Stimulated activated naive CD8-positive, alpha-beta T cell treated with anti-CD3 and anti-CD28 coated beads, Interleukin-15, Interleukin-2, amounts not matched to agents 100 ng/mL and 50 ng/mL, for 24 hours (primary cell): Measurements from ENCODE around the gene TULP1.
"Not testable (repeated sequence)": the region's sequence is repeated elsewhere in the genome, so short reads cannot be mapped to it uniquely, and the experiment has no call there.

Source experiments
- H3K27ac Mint-ChIP-seq: one replicate; pipeline ENCODE4 v1.8.0; 2021; ENCODE audit warnings: mild to moderate bottlenecking, mixed read lengths
- H3K27me3 Mint-ChIP-seq: one replicate; pipeline ENCODE4 v1.8.0; 2021; ENCODE audit warnings: mixed read lengths
- H3K36me3 Mint-ChIP-seq: one replicate; pipeline ENCODE4 v1.8.0; 2021; ENCODE audit warnings: low read depth, mixed read lengths
- H3K4me1 Mint-ChIP-seq: one replicate; pipeline ENCODE4 v1.8.0; 2021; ENCODE audit warnings: low read depth, mixed read lengths
- H3K4me3 Mint-ChIP-seq: one replicate; pipeline ENCODE4 v1.8.0; 2021; ENCODE audit warnings: mild to moderate bottlenecking, mixed read lengths
- H3K9me3 Mint-ChIP-seq: one replicate; pipeline ENCODE4 v1.8.0; 2021; ENCODE audit warnings: mixed read lengths

Gene TULP1

GRCh38 chr6:35534407-35535170 lies 21.9 kb upstream of the TULP1 start:
- no peaks in the 10 kb centered on the region for H3K36me3 Mint-ChIP-seq
- no peaks in the 10 kb centered on the region for H3K9me3 Mint-ChIP-seq
- H3K27ac Mint-ChIP-seq = no peak overlapping the region
- no peak overlapping the region for H3K4me3 Mint-ChIP-seq
- H3K4me1 Mint-ChIP-seq = no peaks in the 10 kb centered on the region
- peaks cover 12% of the 10 kb centered on the region for H3K27me3 Mint-ChIP-seq

GRCh38 chr6:35533981-35534380 lies 21.3 kb upstream of the TULP1 start:
- peaks cover 12% of the 10 kb centered on the region for H3K27me3 Mint-ChIP-seq
- no peaks in the 10 kb centered on the region for H3K36me3 Mint-ChIP-seq
- H3K4me3 Mint-ChIP-seq = no peak overlapping the region
- H3K4me1 Mint-ChIP-seq = no peaks in the 10 kb centered on the region
- no peaks in the 10 kb centered on the region for H3K9me3 Mint-ChIP-seq
- H3K27ac Mint-ChIP-seq = no peak overlapping the region

- H3K9me3 Mint-ChIP-seq = no peaks in the 10 kb centered on the region
- H3K4me1 Mint-ChIP-seq = no peaks in the 10 kb centered on the region
- no peak overlapping the region for H3K27ac Mint-ChIP-seq
- peaks cover 12% of the 10 kb centered on the region for H3K27me3 Mint-ChIP-seq
- no peaks in the 10 kb centered on the region for H3K36me3 Mint-ChIP-seq
- no peak overlapping the region for H3K4me3 Mint-ChIP-seq
Observed at GRCh38 chr6:35532126-35532525, 19.4 kb upstream of the TULP1 start.

- H3K9me3 Mint-ChIP-seq = no peaks in the 10 kb centered on the region
- H3K36me3 Mint-ChIP-seq = no peaks in the 10 kb centered on the region
- peaks cover 18% of the 10 kb centered on the region for H3K4me1 Mint-ChIP-seq
- no peak overlapping the region for H3K4me3 Mint-ChIP-seq
- no peaks in the 10 kb centered on the region for H3K27me3 Mint-ChIP-seq
- H3K27ac Mint-ChIP-seq = no peak overlapping the region
Observed at GRCh38 chr6:35524380-35525020, 11.8 kb upstream of the TULP1 start.

GRCh38 chr6:35522660-35523658 lies 10.3 kb upstream of the TULP1 start:
- H3K4me3 Mint-ChIP-seq = peak overlapping the region; percentile 68
- no peaks in the 10 kb centered on the region for H3K27me3 Mint-ChIP-seq
- H3K9me3 Mint-ChIP-seq = no peaks in the 10 kb centered on the region
- no peaks in the 10 kb centered on the region for H3K36me3 Mint-ChIP-seq
- H3K4me1 Mint-ChIP-seq = peaks cover 18% of the 10 kb centered on the region
- H3K27ac Mint-ChIP-seq = peak overlapping the region; percentile 49

- Mint-ChIP-seq H3K4me3 (no peak overlapping the region), H3K9me3 (no peaks in the 10 kb centered on the region), H3K4me1 (peaks cover 18% of the 10 kb centered on the region), H3K36me3 (no peaks in the 10 kb centered on the region), H3K27ac (no peak overlapping the region), H3K27me3 (no peaks in the 10 kb centered on the region)
Observed at GRCh38 chr6:35522151-35522550, 9.5 kb upstream of the TULP1 start.

GRCh38 chr6:35521235-35521634 lies 8.5 kb upstream of the TULP1 start:
- Mint-ChIP-seq H3K4me3 (no peak overlapping the region), H3K9me3 (no peaks in the 10 kb centered on the region), H3K36me3 (no peaks in the 10 kb centered on the region), H3K27ac (no peak overlapping the region), H3K4me1 (peaks cover 18% of the 10 kb centered on the region), H3K27me3 (no peaks in the 10 kb centered on the region)

GRCh38 chr6:35519313-35520015 lies 6.8 kb upstream of the TULP1 start:
- no peak overlapping the region for H3K4me3 Mint-ChIP-seq
- peaks cover 18% of the 10 kb centered on the region for H3K4me1 Mint-ChIP-seq
- H3K27ac Mint-ChIP-seq = no peak overlapping the region
- no peaks in the 10 kb centered on the region for H3K27me3 Mint-ChIP-seq
- no peaks in the 10 kb centered on the region for H3K36me3 Mint-ChIP-seq
- no peaks in the 10 kb centered on the region for H3K9me3 Mint-ChIP-seq

- Mint-ChIP-seq H3K4me1 (peaks cover 16% of the 10 kb centered on the region), H3K27me3 (no peaks in the 10 kb centered on the region), H3K9me3 (no peaks in the 10 kb centered on the region), H3K36me3 (no peaks in the 10 kb centered on the region), H3K27ac (no peak overlapping the region), H3K4me3 (no peak overlapping the region)
Observed at GRCh38 chr6:35518566-35519312, 6.0 kb upstream of the TULP1 start.

GRCh38 chr6:35517978-35518377 lies 5.3 kb upstream of the TULP1 start:
- not testable (repeated sequence) for H3K4me3 Mint-ChIP-seq, H3K4me1 Mint-ChIP-seq, H3K27ac Mint-ChIP-seq, H3K9me3 Mint-ChIP-seq, H3K27me3 Mint-ChIP-seq, H3K36me3 Mint-ChIP-seq

GRCh38 chr6:35516712-35517111 lies 4.0 kb upstream of the TULP1 start:
- Mint-ChIP-seq H3K4me3 (no peak overlapping the region), H3K9me3 (no peaks in the 10 kb centered on the region), H3K4me1 (no peaks in the 10 kb centered on the region), H3K27me3 (no peaks in the 10 kb centered on the region), H3K27ac (no peak overlapping the region), H3K36me3 (no peaks in the 10 kb centered on the region)

GRCh38 chr6:35515939-35516338 lies 3.2 kb upstream of the TULP1 start:
- not testable (repeated sequence) for H3K4me3 Mint-ChIP-seq, H3K36me3 Mint-ChIP-seq, H3K27ac Mint-ChIP-seq, H3K9me3 Mint-ChIP-seq, H3K27me3 Mint-ChIP-seq, H3K4me1 Mint-ChIP-seq

- no peak overlapping the region for H3K4me3 Mint-ChIP-seq
- H3K36me3 Mint-ChIP-seq = no peaks in the 10 kb centered on the region
- H3K27me3 Mint-ChIP-seq = peaks cover 6% of the 10 kb centered on the region
Observed at GRCh38 chr6:35514587-35514986, 1.9 kb upstream of the TULP1 start.

GRCh38 chr6:35512006-35512405 lies 690 bp downstream of the TULP1 start:
- Mint-ChIP-seq H3K9me3 (no peaks in the 10 kb centered on the region), H3K4me3 (no peak overlapping the region), H3K27me3 (peaks cover 9% of the 10 kb centered on the region), H3K36me3 (no peaks in the 10 kb centered on the region), H3K4me1 (peaks cover 3% of the 10 kb centered on the region), H3K27ac (no peak overlapping the region)

More at GRCh38 chr6:35514587-35514986, 1.9 kb upstream of the TULP1 start:
- H3K4me1 Mint-ChIP-seq = peaks cover 3% of the 10 kb centered on the region
- no peak overlapping the region for H3K27ac Mint-ChIP-seq
- no peaks in the 10 kb centered on the region for H3K9me3 Mint-ChIP-seq
